ENCODE measurements around the gene LRCH1. TPM values are rescaled to one million over a fixed set of nuclear protein-coding genes. Genes with fewer than 3 reads are reported as not detected.

LRCH1 gene
- total and polyA plus RNA-seq, 2 of the 13 experiments (the other 11 are each of a cell fraction or from before 2014, with no cell fraction given): 4.1 to 12.6 TPM

DNA sequence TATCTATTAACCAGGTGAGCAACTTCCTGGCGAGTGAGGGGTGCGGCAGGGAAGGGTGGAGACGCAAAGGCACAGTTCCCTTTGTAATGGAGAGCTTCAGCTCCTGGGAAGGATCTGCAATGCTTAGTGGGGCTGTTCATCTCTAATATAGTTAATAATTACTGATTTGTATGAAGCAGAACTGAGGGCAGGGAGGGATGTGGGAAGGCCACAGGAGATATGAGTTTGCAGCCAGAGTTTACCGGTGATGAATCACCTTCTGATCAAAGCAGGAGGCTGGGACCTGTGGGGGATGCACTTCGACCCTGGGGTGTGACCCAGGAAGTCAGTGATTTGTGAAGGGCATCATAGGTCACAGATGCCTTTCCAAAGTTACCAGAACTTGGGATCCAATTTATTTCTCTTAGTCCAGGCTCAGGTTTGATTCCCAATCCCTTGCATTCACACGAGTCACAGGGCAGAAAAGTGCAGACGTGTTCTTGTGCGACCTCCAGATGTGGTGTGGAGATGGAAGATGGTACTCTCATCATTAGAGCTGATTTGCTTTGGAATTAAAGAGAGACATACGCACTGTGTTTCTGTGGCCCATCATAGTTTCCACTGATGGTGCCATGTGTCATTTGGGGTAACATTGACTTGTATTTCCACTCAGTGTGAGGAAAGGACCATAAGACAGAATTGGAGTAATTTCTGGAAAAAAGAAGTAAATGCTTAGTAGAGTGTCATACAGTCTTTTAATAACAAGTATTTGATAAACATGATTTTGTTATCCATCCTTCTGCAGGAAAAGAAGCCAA lies 55.0 kb downstream of the LRCH1 start (continued):
- TF ChIP-seq, protein P1, sequence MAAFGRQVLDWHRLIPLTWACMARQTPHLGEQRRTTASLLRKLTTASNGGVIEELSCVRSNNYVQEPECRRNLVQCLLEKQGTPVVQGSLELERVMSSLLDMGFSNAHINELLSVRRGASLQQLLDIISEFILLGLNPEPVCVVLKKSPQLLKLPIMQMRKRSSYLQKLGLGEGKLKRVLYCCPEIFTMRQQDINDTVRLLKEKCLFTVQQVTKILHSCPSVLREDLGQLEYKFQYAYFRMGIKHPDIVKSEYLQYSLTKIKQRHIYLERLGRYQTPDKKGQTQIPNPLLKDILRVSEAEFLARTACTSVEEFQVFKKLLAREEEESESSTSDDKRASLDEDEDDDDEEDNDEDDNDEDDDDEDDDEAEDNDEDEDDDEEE (CRISPR knock-in tag; IDR thresholded peaks at IDR 0.05): no peak
- TF ChIP-seq, protein P2, sequence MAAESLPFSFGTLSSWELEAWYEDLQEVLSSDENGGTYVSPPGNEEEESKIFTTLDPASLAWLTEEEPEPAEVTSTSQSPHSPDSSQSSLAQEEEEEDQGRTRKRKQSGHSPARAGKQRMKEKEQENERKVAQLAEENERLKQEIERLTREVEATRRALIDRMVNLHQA (CRISPR knock-in tag; IDR thresholded peaks at IDR 0.05): no peak
- TF ChIP-seq ZNF296 (CRISPR knock-in tag; conservative IDR thresholded peaks at IDR 0.05) (no peak), ZNF101 (CRISPR knock-in tag; IDR thresholded peaks at IDR 0.05; ENCODE audit: borderline replicate concordance, low read depth) (no peak), ZNF772 (CRISPR knock-in tag; IDR thresholded peaks at IDR 0.05) (no peak), KDM3A (CRISPR knock-in tag; IDR thresholded peaks at IDR 0.05; ENCODE audit: low read depth) (no peak), ZNF12 (CRISPR knock-in tag; IDR thresholded peaks at IDR 0.05) (no peak), ZFP36L1 (CRISPR knock-in tag; IDR thresholded peaks at IDR 0.05) (no peak), ZNF83 (CRISPR knock-in tag; IDR thresholded peaks at IDR 0.05; ENCODE audit: borderline replicate concordance) (no peak), SPEN (CRISPR knock-in tag; IDR thresholded peaks at IDR 0.05; ENCODE audit: low read depth) (peak; percentile 42; the same call in 1 of the 2 replicates), SNRNP70 (IDR thresholded peaks at IDR 0.05; ENCODE audit: low read depth, low read length) (no peak), ZNF496 (CRISPR knock-in tag; IDR thresholded peaks at IDR 0.05; ENCODE audit: insufficient replicate concordance) (no peak), SYNCRIP (IDR thresholded peaks at IDR 0.05; ENCODE audit: insufficient read depth, low read depth, low read length) (no peak)
- TF ChIP-seq, protein P3, sequence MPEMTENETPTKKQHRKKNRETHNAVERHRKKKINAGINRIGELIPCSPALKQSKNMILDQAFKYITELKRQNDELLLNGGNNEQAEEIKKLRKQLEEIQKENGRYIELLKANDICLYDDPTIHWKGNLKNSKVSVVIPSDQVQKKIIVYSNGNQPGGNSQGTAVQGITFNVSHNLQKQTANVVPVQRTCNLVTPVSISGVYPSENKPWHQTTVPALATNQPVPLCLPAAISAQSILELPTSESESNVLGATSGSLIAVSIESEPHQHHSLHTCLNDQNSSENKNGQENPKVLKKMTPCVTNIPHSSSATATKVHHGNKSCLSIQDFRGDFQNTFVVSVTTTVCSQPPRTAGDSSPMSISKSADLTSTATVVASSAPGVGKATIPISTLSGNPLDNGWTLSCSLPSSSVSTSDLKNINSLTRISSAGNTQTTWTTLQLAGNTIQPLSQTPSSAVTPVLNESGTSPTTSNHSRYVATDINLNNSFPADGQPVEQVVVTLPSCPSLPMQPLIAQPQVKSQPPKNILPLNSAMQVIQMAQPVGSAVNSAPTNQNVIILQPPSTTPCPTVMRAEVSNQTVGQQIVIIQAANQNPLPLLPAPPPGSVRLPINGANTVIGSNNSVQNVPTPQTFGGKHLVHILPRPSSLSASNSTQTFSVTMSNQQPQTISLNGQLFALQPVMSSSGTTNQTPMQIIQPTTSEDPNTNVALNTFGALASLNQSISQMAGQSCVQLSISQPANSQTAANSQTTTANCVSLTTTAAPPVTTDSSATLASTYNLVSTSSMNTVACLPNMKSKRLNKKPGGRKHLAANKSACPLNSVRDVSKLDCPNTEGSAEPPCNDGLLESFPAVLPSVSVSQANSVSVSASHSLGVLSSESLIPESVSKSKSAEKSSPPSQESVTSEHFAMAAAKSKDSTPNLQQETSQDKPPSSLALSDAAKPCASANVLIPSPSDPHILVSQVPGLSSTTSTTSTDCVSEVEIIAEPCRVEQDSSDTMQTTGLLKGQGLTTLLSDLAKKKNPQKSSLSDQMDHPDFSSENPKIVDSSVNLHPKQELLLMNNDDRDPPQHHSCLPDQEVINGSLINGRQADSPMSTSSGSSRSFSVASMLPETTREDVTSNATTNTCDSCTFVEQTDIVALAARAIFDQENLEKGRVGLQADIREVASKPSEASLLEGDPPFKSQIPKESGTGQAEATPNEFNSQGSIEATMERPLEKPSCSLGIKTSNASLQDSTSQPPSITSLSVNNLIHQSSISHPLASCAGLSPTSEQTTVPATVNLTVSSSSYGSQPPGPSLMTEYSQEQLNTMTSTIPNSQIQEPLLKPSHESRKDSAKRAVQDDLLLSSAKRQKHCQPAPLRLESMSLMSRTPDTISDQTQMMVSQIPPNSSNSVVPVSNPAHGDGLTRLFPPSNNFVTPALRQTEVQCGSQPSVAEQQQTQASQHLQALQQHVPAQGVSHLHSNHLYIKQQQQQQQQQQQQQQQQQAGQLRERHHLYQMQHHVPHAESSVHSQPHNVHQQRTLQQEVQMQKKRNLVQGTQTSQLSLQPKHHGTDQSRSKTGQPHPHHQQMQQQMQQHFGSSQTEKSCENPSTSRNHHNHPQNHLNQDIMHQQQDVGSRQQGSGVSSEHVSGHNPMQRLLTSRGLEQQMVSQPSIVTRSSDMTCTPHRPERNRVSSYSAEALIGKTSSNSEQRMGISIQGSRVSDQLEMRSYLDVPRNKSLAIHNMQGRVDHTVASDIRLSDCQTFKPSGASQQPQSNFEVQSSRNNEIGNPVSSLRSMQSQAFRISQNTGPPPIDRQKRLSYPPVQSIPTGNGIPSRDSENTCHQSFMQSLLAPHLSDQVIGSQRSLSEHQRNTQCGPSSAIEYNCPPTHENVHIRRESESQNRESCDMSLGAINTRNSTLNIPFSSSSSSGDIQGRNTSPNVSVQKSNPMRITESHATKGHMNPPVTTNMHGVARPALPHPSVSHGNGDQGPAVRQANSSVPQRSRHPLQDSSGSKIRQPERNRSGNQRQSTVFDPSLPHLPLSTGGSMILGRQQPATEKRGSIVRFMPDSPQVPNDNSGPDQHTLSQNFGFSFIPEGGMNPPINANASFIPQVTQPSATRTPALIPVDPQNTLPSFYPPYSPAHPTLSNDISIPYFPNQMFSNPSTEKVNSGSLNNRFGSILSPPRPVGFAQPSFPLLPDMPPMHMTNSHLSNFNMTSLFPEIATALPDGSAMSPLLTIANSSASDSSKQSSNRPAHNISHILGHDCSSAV (CRISPR knock-in tag; IDR thresholded peaks at IDR 0.05; ENCODE audit: borderline replicate concordance): no peak
- TF ChIP-seq, protein P4, sequence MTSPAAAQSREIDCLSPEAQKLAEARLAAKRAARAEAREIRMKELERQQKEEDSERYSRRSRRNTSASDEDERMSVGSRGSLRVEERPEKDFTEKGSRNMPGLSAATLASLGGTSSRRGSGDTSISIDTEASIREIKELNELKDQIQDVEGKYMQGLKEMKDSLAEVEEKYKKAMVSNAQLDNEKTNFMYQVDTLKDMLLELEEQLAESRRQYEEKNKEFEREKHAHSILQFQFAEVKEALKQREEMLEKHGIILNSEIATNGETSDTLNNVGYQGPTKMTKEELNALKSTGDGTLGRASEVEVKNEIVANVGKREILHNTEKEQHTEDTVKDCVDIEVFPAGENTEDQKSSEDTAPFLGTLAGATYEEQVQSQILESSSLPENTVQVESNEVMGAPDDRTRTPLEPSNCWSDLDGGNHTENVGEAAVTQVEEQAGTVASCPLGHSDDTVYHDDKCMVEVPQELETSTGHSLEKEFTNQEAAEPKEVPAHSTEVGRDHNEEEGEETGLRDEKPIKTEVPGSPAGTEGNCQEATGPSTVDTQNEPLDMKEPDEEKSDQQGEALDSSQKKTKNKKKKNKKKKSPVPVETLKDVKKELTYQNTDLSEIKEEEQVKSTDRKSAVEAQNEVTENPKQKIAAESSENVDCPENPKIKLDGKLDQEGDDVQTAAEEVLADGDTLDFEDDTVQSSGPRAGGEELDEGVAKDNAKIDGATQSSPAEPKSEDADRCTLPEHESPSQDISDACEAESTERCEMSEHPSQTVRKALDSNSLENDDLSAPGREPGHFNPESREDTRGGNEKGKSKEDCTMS (CRISPR knock-in tag; conservative IDR thresholded peaks at IDR 0.05): no peak

Measured in HepG2 (cell line).